Measurements from ENCODE around the gene LRRC23.

LRRC23 gene

DNA sequence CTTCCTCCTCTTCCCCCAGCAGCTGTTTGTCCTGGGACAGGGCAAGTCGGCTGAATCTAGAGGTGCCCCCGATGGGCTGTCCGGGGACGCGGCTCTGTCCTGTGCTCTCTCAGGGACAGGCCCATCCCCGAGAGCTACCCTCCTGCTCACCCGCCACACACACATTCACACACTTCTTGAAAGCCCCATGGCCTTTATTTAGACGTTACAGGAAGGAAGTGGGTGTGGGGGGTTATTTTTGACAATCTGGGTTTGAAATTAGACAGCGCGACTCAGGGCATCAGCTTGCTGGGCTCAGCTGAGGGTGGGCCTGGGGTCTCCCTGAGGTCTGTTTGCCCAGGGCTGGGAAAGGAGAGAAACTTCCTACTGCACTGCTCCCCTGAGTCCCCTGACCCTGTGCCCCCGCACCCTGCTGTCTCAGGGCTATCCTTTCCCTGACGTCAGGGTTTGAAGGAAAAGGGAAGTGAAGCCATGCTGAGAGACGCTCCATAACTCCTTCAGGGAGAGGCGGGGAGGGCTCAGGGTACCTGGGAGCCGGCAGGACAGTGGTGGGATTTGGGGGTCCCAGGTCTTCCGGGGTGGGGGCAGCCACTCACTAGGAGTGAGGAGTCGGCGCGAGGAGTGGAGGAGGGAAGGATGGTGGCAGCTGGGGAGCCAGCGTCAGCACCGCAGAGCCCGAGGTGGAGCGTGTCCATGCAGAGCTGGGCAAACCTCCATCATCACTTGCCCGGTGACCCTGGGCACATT lies 54.6 kb downstream of the LRRC23 start:
- no peak for DNase-seq

DNA sequence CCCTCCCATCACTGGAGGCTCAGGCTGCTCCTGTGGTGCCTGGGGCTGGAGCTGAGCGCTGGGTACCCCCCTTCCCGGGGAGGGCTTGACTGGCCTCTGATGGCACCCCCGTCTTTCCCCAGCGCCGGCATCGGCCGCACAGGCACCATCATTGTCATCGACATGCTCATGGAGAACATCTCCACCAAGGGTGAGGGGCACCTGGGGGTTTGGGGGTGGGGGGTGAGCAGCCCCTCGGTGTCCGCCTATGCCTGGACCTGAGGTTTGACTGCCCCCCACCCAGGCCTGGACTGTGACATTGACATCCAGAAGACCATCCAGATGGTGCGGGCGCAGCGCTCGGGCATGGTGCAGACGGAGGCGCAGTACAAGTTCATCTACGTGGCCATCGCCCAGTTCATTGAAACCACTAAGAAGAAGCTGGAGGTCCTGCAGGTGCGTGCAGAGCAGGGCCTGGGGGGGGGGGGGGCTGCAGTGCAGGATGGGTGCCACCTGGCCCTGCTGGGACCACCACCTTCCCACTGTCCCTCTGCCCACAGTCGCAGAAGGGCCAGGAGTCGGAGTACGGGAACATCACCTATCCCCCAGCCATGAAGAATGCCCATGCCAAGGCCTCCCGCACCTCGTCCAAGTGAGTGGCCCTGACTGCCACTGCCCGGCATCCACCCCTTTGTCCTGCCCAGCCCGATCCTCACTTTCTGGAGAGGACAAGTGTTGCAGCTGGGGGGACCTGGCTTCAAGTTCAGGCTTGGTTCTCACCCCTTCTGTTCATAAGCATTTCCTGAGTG lies 55.4 kb downstream of the LRRC23 start:
- DNase-seq = no peak

DNA sequence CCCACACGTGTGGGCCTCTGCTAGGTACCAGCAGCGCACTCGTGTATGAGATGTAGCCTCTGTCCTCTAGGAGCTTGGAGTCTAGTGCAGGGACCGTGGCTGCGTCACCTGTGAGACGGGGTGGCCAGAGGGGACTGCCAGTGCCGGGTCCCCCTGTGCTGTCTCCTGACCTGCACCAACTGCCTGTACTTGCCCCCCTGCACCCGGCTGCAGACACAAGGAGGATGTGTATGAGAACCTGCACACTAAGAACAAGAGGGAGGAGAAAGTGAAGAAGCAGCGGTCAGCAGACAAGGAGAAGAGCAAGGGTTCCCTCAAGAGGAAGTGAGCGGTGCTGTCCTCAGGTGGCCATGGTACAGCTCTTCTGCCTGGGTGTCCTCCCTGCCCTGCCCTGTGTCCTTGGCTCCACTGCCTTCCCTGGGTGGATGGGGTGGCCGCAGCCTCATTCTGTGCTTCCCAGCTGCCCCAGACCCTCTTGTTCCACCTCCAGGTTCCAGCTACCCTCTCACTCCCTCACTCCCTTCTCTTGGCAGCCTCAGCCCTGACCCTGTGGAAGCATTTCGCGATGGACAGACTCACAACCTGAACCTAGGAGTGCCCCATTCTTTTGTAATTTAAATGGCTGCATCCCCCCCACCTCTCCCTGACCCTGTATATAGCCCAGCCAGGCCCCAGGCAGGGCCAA lies 56.1 kb downstream of the LRRC23 start:
- DNase-seq = no peak

DNA sequence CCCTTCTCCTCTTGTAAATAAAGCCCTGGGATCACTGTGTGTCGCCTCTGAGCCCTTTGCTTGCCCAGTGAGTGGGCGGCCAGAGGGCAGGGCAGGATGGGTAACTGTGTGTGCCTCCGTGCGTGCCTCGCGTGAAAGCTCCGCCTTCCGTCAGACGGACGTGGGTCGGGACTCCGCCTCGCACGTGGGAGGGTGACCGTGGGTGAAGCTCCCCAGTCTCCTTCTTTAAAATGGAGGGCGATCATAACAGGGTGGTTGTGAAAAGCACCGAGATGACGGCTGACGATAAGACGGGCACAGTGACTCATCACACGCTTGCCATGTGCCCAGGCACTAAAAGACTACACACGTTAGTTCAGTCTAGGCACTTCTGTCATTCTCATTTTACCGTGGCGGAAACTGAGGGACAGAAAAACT lies 56.7 kb downstream of the LRRC23 start:
- DNase-seq = no peak

DNA sequence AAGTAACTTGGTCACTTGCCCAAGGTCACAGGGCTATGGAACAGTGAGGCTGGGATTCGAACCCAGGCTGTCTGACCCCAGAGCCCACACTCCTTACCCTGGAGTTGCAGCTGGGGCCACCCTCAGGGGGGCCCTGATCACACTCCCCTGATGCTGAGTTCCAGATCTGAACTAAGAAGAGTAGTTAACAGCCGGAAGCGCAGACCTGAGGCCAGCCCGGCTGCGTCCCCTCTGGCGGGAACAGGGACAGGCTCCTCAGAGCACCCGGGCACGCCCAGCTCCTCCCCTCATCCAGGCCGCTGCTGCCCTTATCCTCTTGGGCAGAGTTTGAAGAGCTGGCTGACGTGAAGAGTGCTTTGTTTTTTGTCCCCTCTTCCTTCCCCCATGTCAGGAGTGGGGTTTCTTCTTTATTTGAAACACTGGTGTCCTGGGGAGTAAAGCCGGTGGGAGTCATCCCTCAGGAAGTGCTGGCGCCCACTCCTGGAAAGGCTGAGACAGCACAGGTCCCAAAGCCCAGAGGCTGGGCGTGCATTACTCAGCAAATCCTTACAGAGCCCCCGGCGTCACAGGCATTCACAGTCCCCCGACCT lies 57.2 kb downstream of the LRRC23 start:
- peak; percentile 89 to 92 for DNase-seq

DNA sequence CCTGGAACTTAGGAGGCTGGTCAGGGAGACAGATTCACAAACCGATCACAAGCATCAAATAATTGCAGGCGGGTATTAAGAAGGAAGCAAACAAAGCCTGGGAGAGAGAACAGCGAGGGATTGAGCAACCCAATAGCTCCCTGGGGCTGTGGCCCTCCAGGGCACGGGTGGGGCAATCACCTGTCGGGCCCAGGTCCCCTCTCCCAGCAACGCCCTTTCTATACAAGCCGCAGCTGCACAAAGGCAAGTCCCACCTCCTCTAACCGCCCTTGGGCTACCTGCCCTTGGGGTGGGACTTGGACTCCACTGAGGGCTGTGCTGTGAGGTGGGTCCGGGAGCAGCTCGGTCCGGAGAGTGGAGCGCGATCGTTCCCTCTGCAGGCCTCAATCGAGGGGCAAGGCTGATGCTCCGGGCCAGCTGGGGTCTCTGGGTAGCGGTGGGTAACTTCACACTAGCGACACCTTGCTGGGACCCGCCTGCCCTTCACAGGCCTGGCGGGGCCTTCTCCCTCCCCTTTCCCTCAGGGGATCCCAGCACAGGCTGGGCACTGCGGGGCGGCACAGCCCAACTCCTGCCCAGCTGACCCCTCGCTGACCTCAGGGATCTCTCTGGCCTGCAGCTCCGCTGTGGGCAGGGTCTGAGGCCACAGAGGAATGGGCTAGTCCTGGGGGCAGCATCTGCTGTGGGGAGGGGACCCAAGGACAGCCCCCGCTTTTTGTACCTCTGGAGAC lies 57.8 kb downstream of the LRRC23 start:
- peak; percentile 86 to 92 for DNase-seq

DNA sequence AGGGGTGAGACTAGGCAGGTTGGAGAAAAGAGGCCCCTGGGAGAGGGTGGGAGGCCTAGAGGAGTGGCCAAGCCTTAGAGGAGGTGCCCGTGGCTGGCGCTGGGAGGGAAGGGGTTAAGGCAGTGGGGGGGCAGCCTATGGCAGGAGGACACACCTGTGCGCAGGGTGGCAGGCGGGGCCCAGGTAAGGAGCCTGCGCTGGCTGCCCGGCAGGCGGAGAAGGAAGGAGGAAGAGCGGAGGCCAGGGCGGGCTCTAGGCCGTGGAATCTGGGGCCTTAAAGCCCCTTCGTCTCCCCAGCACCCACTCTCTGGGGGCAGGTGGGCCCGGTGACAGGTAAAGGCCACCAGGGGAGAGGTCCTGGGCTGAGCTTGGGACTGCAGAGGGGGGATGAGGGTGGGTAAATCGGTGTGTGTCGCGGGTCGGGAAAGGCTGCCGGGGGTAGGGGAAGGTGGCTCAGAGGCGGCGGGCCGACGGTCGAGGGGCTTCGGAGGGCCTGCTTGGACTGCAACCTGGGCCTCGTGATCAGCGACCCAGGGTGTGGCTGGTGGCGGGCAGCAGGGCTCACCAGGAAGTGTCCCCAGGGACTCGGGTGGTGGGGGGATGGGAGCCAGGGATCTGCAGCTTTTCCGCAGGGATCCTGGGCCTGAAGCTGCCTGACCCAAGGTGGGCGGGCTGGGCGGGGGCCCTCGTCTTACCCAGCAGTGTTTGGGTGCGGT lies 58.6 kb downstream of the LRRC23 start:
- peak; percentile 84 to 97 for DNase-seq

All from NCI-H526 (cell line).